Memory B cell (primary cell): Measurements from ENCODE around the gene KCNT2.
"Not testable (repeated sequence)": the region's sequence is repeated elsewhere in the genome, so short reads cannot be mapped to it uniquely, and the experiment has no call there.

Experiments used
- ATAC-seq: fragments of 150-1000 bp; cut with Tn5 transposase; 2 replicates; pipeline ENCODE4 v1.10.0; 2021; ENCODE audit warnings: low read depth, mild to moderate bottlenecking, moderate library complexity
- DNase-seq, 2 donors: peaks; one replicate each; pipeline ENCODE4 v3.0.0; 2022; ENCODE audit warnings: low spot score in 2 of 2
- H3K27ac Mint-ChIP-seq: one replicate; pipeline ENCODE4 v1.8.0; 2022; ENCODE audit warnings: mild to moderate bottlenecking, moderate library complexity, mixed read lengths
- H3K27me3 Mint-ChIP-seq: one replicate; pipeline ENCODE4 v1.8.0; 2022; ENCODE audit warnings: mixed read lengths
- H3K36me3 Mint-ChIP-seq: one replicate; pipeline ENCODE4 v1.8.0; 2022; ENCODE audit warnings: mild to moderate bottlenecking, mixed read lengths
- H3K4me1 Mint-ChIP-seq: one replicate; pipeline ENCODE4 v1.8.0; 2022; ENCODE audit warnings: mixed read lengths
- H3K4me3 Mint-ChIP-seq: one replicate; pipeline ENCODE4 v1.8.0; 2022; ENCODE audit warnings: mild to moderate bottlenecking, moderate library complexity, mixed read lengths
- H3K9me3 Mint-ChIP-seq: one replicate; pipeline ENCODE4 v1.8.0; 2022; ENCODE audit warnings: mixed read lengths

The KCNT2 gene

DNA sequence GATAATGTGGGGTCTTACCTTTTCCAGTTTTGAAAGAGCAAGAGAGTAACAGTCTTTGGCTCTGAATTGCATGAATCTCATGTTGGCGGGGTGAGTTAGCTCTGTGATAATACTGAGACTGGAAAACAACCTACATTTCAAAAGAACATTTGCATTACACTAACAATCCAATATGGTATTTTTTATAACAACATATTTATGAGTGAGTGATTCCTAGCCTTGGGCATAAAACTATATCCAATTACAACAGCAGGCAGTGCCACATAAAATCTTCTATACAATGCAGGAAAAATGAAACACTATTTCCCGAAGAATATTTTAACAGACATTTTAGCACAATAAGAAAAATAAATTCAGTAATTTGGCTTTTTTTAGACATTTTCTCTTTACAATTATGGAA is 303.0 kb downstream of the KCNT2 start:
- Mint-ChIP-seq H3K9me3 (no peaks in the 10 kb centered on the region), H3K4me1 (no peaks in the 10 kb centered on the region), H3K36me3 (no peaks in the 10 kb centered on the region), H3K27me3 (no peaks in the 10 kb centered on the region), H3K4me3 (no peak overlapping the region), H3K27ac (no peak overlapping the region)
- ATAC-seq (no peak), DNase-seq (no peak)

- Mint-ChIP-seq H3K27me3 (no peaks in the 10 kb centered on the region), H3K36me3 (no peaks in the 10 kb centered on the region), H3K27ac (no peak overlapping the region), H3K4me1 (no peaks in the 10 kb centered on the region), H3K4me3 (no peak overlapping the region), H3K9me3 (no peaks in the 10 kb centered on the region)
- ATAC-seq: no peak
- no peak for DNase-seq
Observed at GRCh38 chr1:196302981-196303380, 305.3 kb downstream of the KCNT2 start.

DNA sequence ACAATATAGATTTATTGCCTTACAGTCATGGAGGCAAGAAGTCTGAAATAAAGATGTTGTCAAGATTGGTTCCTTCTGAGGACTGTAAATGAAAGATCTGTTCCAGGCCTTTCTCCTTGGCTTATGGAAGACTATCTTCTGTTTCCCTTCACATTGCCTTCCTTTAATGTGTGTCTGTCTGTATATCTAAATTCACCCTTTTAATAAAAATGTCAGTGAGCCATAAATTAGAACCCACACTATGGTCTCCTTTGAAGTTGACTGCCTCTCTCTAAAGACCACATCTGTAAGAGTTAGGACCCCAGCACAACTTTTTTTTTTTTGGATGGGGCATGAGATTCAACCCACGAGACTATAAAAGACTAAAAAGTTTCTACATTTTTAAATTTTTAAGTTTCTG is 305.8 kb downstream of the KCNT2 start:
- Mint-ChIP-seq H3K9me3 (no peaks in the 10 kb centered on the region), H3K27me3 (no peaks in the 10 kb centered on the region), H3K4me3 (no peak overlapping the region), H3K36me3 (no peaks in the 10 kb centered on the region), H3K27ac (no peak overlapping the region), H3K4me1 (no peaks in the 10 kb centered on the region)
- ATAC-seq (no peak), DNase-seq (no peak)

- no peak overlapping the region for H3K4me3 Mint-ChIP-seq
- ATAC-seq: no peak
- H3K9me3 Mint-ChIP-seq: peaks cover 6% of the 10 kb centered on the region
Observed at GRCh38 chr1:196295766-196296165, 312.5 kb downstream of the KCNT2 start.

GRCh38 chr1:196278816-196279215 is 329.4 kb downstream of the KCNT2 start:
- H3K36me3 Mint-ChIP-seq: no peaks in the 10 kb centered on the region
- ATAC-seq (no peak), DNase-seq (no peak)
- H3K4me3 Mint-ChIP-seq: no peak overlapping the region
- H3K9me3 Mint-ChIP-seq: no peaks in the 10 kb centered on the region
- no peaks in the 10 kb centered on the region for H3K4me1 Mint-ChIP-seq
- H3K27me3 Mint-ChIP-seq: no peaks in the 10 kb centered on the region
- H3K27ac Mint-ChIP-seq: no peak overlapping the region

More at GRCh38 chr1:196295766-196296165, 312.5 kb downstream of the KCNT2 start:
- H3K27ac Mint-ChIP-seq: no peak overlapping the region
- H3K4me1 Mint-ChIP-seq: no peaks in the 10 kb centered on the region
- no peaks in the 10 kb centered on the region for H3K27me3 Mint-ChIP-seq
- H3K36me3 Mint-ChIP-seq: no peaks in the 10 kb centered on the region
- no peak for DNase-seq

GRCh38 chr1:196277860-196278259 is 330.4 kb downstream of the KCNT2 start:
- no peak for DNase-seq
- H3K36me3 Mint-ChIP-seq: no peaks in the 10 kb centered on the region
- no peaks in the 10 kb centered on the region for H3K4me1 Mint-ChIP-seq
- H3K27me3 Mint-ChIP-seq: no peaks in the 10 kb centered on the region
- no peak overlapping the region for H3K4me3 Mint-ChIP-seq
- H3K9me3 Mint-ChIP-seq: no peaks in the 10 kb centered on the region
- ATAC-seq: no peak
- H3K27ac Mint-ChIP-seq: no peak overlapping the region

- no peak for DNase-seq
- H3K9me3 Mint-ChIP-seq: peaks cover 2% of the 10 kb centered on the region
- H3K36me3 Mint-ChIP-seq: no peaks in the 10 kb centered on the region
- no peak overlapping the region for H3K27ac Mint-ChIP-seq
- no peaks in the 10 kb centered on the region for H3K27me3 Mint-ChIP-seq
- H3K4me1 Mint-ChIP-seq: no peaks in the 10 kb centered on the region
- no peak for ATAC-seq
- no peak overlapping the region for H3K4me3 Mint-ChIP-seq
Observed at GRCh38 chr1:196271212-196271947, 336.9 kb downstream of the KCNT2 start.

DNA sequence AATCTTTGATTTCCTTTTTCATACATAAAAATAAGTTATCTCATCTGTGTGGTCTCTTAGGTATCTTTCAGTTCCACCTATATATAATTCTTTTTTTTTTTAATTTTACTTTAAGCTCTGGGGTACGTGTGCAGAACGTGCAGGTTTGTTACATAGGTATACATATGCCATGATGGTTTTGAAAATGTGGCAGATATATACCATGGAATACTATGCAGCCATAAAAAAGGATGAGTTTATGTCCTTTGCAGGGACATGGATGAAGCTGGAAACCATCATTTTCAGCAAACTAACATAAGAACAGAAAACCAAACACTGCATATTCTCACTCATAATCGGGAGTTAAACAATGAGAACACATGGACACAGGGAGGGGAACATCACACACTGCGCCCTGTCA is 345.2 kb downstream of the KCNT2 start:
- DNase-seq, H3K4me1 Mint-ChIP-seq, H3K27me3 Mint-ChIP-seq, H3K27ac Mint-ChIP-seq, H3K9me3 Mint-ChIP-seq, H3K4me3 Mint-ChIP-seq, H3K36me3 Mint-ChIP-seq, ATAC-seq: not testable (repeated sequence)

DNA sequence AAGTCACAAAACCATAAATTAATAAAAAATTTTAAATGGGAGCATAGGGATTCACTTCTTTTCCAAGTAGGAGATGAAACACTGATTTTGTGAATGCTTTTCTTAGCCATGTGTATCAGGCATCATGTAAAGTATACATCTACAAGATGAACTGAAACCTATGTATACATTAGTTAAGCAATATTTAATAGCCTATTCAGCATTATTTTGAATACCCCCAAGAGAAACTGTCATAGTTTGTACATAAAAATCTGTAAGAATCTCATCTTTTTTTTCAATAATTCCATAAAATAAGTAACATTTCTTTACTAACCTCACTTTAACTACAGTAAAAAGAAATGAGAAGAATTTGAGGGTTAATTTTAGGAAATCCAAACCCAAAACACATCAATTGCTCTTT is 348.0 kb downstream of the KCNT2 start:
- no peaks in the 10 kb centered on the region for H3K36me3 Mint-ChIP-seq
- ATAC-seq (no peak), DNase-seq (no peak)
- H3K27me3 Mint-ChIP-seq: no peaks in the 10 kb centered on the region
- H3K9me3 Mint-ChIP-seq: peaks cover 1% of the 10 kb centered on the region
- no peak overlapping the region for H3K4me3 Mint-ChIP-seq
- no peak overlapping the region for H3K27ac Mint-ChIP-seq
- H3K4me1 Mint-ChIP-seq: no peaks in the 10 kb centered on the region

GRCh38 chr1:196259316-196259715 is 348.9 kb downstream of the KCNT2 start:
- no peak overlapping the region for H3K4me3 Mint-ChIP-seq
- no peak overlapping the region for H3K27ac Mint-ChIP-seq
- no peaks in the 10 kb centered on the region for H3K4me1 Mint-ChIP-seq
- DNase-seq (no peak), ATAC-seq (no peak)
- H3K36me3 Mint-ChIP-seq: no peaks in the 10 kb centered on the region
- no peaks in the 10 kb centered on the region for H3K9me3 Mint-ChIP-seq
- no peaks in the 10 kb centered on the region for H3K27me3 Mint-ChIP-seq

DNA sequence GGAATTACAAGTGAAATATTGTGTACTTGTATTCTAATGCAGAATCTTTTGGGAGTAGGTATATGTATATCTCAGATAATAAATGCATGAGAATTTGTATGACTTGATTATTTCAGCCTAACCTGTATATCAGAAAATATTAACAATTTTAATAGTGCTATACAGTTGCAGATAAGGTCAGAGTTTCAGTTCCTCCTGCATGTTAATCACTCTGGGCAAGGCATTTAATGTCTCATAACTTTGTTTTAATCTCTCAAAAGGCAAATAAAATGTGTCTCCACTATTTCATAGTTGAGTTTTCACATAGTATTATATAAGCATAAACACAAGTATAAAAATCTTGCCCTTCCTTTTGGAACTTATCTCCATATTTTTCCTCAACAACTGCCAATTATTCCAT is 352.5 kb downstream of the KCNT2 start:
- no peak for DNase-seq
- no peak overlapping the region for H3K27ac Mint-ChIP-seq
- H3K4me3 Mint-ChIP-seq: no peak overlapping the region
- no peaks in the 10 kb centered on the region for H3K4me1 Mint-ChIP-seq
- no peaks in the 10 kb centered on the region for H3K27me3 Mint-ChIP-seq
- peaks cover 3% of the 10 kb centered on the region for H3K9me3 Mint-ChIP-seq
- no peak for ATAC-seq
- H3K36me3 Mint-ChIP-seq: no peaks in the 10 kb centered on the region

GRCh38 chr1:196229546-196229945 is 378.7 kb downstream of the KCNT2 start:
- DNase-seq (no peak), ATAC-seq (no peak)
- Mint-ChIP-seq H3K4me3 (no peak overlapping the region), H3K4me1 (no peaks in the 10 kb centered on the region), H3K27me3 (no peaks in the 10 kb centered on the region), H3K27ac (no peak overlapping the region), H3K36me3 (no peaks in the 10 kb centered on the region), H3K9me3 (peaks cover 3% of the 10 kb centered on the region)

- Mint-ChIP-seq H3K4me1 (no peaks in the 10 kb centered on the region), H3K4me3 (no peak overlapping the region), H3K27ac (no peak overlapping the region), H3K27me3 (no peaks in the 10 kb centered on the region), H3K36me3 (no peaks in the 10 kb centered on the region), H3K9me3 (peaks cover 1% of the 10 kb centered on the region)
- ATAC-seq (no peak), DNase-seq (no peak)
Observed at GRCh38 chr1:196214866-196215265, 393.4 kb downstream of the KCNT2 start.

GRCh38 chr1:196209983-196210382 is 398.3 kb downstream of the KCNT2 start:
- Mint-ChIP-seq H3K27ac (no peak overlapping the region), H3K9me3 (peaks cover 10% of the 10 kb centered on the region), H3K36me3 (no peaks in the 10 kb centered on the region), H3K27me3 (no peaks in the 10 kb centered on the region), H3K4me1 (no peaks in the 10 kb centered on the region), H3K4me3 (no peak overlapping the region)
- DNase-seq (no peak), ATAC-seq (no peak)

DNA sequence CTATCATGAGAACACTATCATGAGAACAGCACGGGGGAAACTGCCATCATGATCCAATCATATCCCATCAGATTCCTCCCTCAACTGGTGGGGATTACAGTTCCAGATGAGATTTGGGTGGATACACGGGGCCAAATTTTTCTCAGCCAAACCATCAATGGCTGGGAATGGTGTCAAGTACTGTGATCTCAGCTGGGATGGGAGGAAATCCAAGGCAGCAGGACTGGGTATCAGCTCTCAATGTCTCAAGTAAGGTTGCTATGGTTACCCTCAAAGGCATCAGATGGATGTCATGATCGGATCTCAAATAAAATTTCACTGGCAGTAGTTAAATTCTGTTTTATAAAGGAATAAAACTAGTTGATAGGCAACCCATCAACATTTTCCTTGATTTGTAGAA is 399.0 kb downstream of the KCNT2 start:
- DNase-seq: no peak
- Mint-ChIP-seq H3K27me3 (no peaks in the 10 kb centered on the region), H3K4me1 (no peaks in the 10 kb centered on the region), H3K4me3 (no peak overlapping the region), H3K9me3 (peaks cover 10% of the 10 kb centered on the region), H3K27ac (no peak overlapping the region), H3K36me3 (no peaks in the 10 kb centered on the region)
- ATAC-seq: no peak
